Skeletal muscle satellite cell (primary cell): ENCODE measurements around the gene ITGB2.
"Not testable (repeated sequence)": the region's sequence is repeated elsewhere in the genome, so short reads cannot be mapped to it uniquely, and the experiment has no call there.

Experiments
- H3K27me3 ChIP-seq: 2 replicates; pipeline ENCODE4 v1.7.0; 2013; ENCODE audit warnings: low read length; ENCODE audit not compliant: control insufficient read depth, insufficient read depth
- H3K36me3 ChIP-seq: 2 replicates; pipeline ENCODE4 v1.7.0; 2013; ENCODE audit warnings: mild to moderate bottlenecking, control low read depth, low read length; ENCODE audit not compliant: insufficient read depth
- H3K4me1 ChIP-seq: 2 replicates; pipeline ENCODE4 v1.7.0; 2013; ENCODE audit warnings: low read length; ENCODE audit not compliant: control insufficient read depth, insufficient read depth
- H3K4me2 ChIP-seq: 2 replicates; pipeline ENCODE4 v1.7.0; 2013; ENCODE audit warnings: mild to moderate bottlenecking, low read length
- H3K4me3 ChIP-seq: 2 replicates; pipeline ENCODE4 v1.7.0; 2013; ENCODE audit warnings: low read length
- H3K9ac ChIP-seq: 2 replicates; pipeline ENCODE4 v1.7.0; 2013; ENCODE audit warnings: mild to moderate bottlenecking, low read depth, low read length, moderate library complexity
- H3K9me3 ChIP-seq: replicated peaks from 2 replicates; pipeline ENCODE4 v1.7.0; 2013; ENCODE audit warnings: mild to moderate bottlenecking, control low read depth, low read length

ITGB2 gene

GRCh38 chr21:44887126-44887806, 33.4 kb downstream of the ITGB2 start:
- H3K9me3 ChIP-seq = no peaks in the 10 kb centered on the region
- no peak overlapping the region for H3K9ac ChIP-seq
- H3K4me1 ChIP-seq = peaks cover 5% of the 10 kb centered on the region
- no peak overlapping the region for H3K4me3 ChIP-seq
- H3K4me2 ChIP-seq = no peak overlapping the region
- no peaks in the 10 kb centered on the region for H3K36me3 ChIP-seq
- peaks cover 2% of the 10 kb centered on the region for H3K27me3 ChIP-seq

DNA sequence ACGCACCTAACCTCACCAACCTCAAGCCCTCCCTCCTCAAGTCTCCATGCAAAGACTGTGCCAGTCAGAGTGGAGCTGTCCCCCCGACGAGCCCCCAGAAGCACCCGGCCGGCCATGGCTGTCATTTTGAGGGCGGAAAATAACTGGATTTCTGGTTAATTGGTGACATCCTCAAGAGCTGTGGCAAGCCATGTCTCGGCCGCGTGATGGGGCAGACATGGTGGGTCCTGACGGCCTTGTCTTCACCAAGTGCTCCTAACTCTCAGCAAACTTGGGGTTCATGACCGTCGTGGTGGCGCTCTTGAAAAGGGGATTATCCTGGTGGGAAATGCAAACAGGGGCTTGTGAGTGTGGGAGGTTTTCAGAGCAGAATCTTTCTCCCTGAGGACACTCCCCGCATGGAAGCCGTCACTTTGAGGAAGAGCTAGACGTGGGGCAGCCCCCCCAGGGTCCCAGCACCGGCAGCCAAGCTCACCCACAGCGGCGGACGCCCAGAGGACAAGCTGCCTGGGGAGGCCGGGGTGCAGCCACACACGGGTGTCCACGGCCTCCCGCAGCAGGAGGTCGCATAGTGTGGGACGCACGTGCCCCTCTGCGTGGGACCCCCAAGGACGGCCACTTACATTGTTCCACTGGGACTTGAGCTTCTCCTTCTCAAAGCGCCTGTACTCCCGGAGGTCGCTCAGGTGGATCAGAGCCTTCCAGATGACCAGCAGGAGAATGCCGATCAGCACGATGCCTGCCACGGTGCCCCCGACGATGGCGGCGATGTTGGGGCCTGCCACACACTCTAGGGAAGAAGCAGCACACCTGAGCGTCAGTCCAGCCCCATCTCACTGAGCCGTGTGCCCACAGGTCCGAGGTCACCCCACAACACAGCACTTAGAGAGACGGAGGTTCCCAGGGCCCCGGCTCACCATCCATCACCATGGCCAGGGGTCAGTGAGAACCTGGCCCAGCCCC, 34.3 kb downstream of the ITGB2 start:
- Histone ChIP-seq H3K4me3 (no peak overlapping the region), H3K36me3 (no peaks in the 10 kb centered on the region), H3K27me3 (no peaks in the 10 kb centered on the region), H3K9ac (no peak overlapping the region), H3K4me2 (no peak overlapping the region), H3K4me1 (peaks cover 14% of the 10 kb centered on the region), H3K9me3 (no peaks in the 10 kb centered on the region)

DNA sequence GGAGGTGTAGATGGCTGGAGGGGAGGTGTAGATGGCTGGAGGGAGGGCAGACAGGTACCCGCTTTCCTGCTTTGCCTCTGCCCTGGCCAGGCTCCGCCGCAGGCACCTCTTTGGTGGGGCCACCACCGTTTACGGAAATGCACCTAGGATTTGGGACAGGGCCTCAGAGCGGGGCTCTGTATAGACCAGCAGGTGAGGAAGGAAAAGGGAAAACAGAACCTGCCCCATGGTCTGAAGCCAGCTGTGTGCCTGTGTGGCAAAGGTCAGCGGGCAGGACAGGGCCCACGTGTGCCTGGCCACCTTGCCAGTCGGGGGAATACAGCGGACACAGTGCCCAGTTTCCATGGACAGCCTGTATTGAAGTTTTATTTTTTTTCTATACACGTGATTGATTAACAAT, 35.1 kb downstream of the ITGB2 start:
- Histone ChIP-seq H3K36me3 (no peaks in the 10 kb centered on the region), H3K27me3 (no peaks in the 10 kb centered on the region), H3K9me3 (no peaks in the 10 kb centered on the region), H3K4me3 (no peak overlapping the region), H3K4me1 (peaks cover 22% of the 10 kb centered on the region), H3K4me2 (no peak overlapping the region), H3K9ac (no peak overlapping the region)

GRCh38 chr21:44884097-44884496, 36.6 kb downstream of the ITGB2 start:
- Histone ChIP-seq H3K27me3 (no peaks in the 10 kb centered on the region), H3K9ac (no peak overlapping the region), H3K4me2 (no peak overlapping the region), H3K4me3 (no peak overlapping the region), H3K36me3 (no peaks in the 10 kb centered on the region), H3K9me3 (no peaks in the 10 kb centered on the region), H3K4me1 (peaks cover 27% of the 10 kb centered on the region)

- H3K9ac ChIP-seq = no peak overlapping the region
- no peaks in the 10 kb centered on the region for H3K9me3 ChIP-seq
- peaks cover 27% of the 10 kb centered on the region for H3K4me1 ChIP-seq
- H3K4me3 ChIP-seq = no peak overlapping the region
- H3K4me2 ChIP-seq = no peak overlapping the region
- H3K36me3 ChIP-seq = no peaks in the 10 kb centered on the region
- no peaks in the 10 kb centered on the region for H3K27me3 ChIP-seq
These were observed 37.4 kb downstream of the ITGB2 start for GRCh38 chr21:44883250-44883649.

GRCh38 chr21:44881198-44881872, 39.4 kb downstream of the ITGB2 start:
- H3K4me2 ChIP-seq = peak overlapping the region; percentile 49
- H3K9me3 ChIP-seq = no peaks in the 10 kb centered on the region
- H3K9ac ChIP-seq = peak overlapping the region; percentile 22
- H3K4me3 ChIP-seq = peak overlapping the region; percentile 25
- H3K27me3 ChIP-seq = no peaks in the 10 kb centered on the region
- H3K36me3 ChIP-seq = no peaks in the 10 kb centered on the region
- peaks cover 27% of the 10 kb centered on the region for H3K4me1 ChIP-seq

DNA sequence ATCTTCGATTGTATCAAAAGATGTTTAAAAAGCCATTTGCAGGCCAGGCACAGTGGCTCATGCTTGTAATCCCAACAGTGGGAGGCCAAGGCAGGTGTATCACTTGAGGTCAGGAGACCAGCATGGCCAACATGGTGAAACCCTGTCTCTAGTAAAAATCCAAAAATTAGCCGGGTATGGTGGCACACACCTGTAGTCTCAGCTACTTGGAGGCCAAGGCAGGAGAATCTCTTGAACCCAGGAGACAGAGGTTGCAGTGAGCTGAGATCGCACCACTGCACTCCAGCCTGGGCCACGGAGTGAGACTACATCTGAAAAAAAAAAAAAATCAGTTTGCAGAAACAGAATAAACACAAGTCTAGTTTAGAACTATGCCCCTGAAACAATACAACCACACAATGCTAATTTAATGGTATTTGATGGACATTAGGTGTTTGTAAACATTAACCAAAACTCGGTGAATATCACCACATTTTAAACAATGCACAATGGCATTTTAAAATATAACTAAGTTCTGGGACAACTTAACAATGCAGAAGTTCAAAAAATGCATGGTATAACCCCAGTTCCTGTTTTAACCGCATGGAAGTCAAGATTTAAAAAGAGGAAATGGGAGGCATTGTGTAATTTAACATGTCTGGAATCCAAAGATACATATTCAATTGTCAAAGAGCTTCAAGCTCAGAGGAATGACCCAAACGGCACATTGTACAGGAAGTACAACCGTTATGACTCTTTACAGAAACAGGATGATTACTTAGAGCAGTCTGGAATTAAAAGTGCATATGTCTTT, 40.1 kb downstream of the ITGB2 start:
- Histone ChIP-seq H3K4me3 (no peak overlapping the region), H3K4me1 (peaks cover 27% of the 10 kb centered on the region), H3K9me3 (no peaks in the 10 kb centered on the region), H3K36me3 (no peaks in the 10 kb centered on the region), H3K4me2 (peak overlapping the region; percentile 49), H3K27me3 (no peaks in the 10 kb centered on the region), H3K9ac (peak overlapping the region; percentile 22)

DNA sequence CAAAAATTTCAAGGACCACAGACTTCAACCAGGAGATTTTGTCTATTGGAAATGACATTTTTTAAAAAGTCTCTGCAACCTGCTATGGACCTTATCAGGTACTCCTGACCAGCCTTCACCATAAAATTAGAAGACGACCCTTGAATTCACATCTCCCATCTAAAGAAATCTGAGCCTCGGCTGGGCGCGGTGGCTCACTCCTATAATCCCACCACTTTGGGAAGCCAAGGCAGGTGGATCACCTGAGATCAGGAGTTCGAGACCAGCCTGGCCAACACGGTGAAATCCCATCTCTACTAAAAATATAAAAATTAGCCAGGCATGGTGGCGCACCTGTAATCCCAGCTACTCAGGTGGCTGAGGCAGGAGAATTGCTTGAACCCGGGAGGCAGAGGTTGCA, 41.5 kb downstream of the ITGB2 start:
- H3K9ac ChIP-seq, H3K4me3 ChIP-seq, H3K4me2 ChIP-seq, H3K36me3 ChIP-seq, H3K9me3 ChIP-seq, H3K27me3 ChIP-seq: not testable (repeated sequence)
- peaks cover 39% of the 10 kb centered on the region for H3K4me1 ChIP-seq

DNA sequence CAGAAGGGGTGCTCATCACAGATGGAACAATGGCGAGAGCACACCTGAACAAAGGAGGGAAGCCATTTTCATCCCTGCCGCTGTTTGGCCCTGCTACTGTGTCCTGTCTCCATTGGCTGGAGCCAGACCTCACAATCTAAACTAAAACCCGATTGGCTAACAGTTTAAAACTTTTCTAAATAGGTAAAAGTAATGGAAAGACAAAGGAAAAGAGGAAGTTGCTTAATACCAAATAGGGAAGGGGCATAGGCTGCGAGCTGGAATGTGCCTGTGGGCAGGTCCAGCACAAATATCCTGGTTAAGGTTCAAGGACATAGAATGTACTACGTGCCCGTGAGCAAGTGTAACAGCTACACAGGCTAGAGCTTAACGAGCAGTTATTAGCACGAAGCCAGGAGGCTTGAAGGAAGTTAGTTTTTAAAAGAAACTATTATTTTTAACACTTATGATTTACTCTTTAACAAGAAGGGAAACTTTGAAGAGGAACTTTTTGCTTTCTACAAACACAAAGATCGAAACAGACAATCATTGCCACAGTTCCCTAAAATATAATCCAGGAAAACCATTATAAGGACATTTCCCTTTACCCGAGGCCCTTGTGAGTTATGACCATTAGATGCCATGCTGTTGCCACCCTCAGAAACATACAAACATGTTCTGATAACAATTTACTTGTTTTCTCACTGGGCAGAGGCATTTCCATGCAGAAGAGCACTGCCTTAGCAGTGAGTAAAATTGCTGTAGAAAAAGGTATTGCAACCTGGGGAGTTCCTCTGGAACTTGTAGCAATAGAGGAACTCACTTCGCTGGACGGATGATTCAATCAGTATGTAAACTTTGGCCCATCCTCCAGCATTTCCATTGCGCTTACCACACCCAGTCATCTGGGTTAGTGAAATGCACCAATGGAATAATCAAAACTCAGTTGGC, 42.4 kb downstream of the ITGB2 start:
- no peak overlapping the region for H3K4me3 ChIP-seq
- H3K9ac ChIP-seq = no peak overlapping the region
- H3K4me1 ChIP-seq = peaks cover 41% of the 10 kb centered on the region
- no peaks in the 10 kb centered on the region for H3K9me3 ChIP-seq
- H3K36me3 ChIP-seq = no peaks in the 10 kb centered on the region
- H3K4me2 ChIP-seq = no peak overlapping the region
- no peaks in the 10 kb centered on the region for H3K27me3 ChIP-seq

- H3K9me3 ChIP-seq = no peaks in the 10 kb centered on the region
- no peak overlapping the region for H3K9ac ChIP-seq
- H3K4me2 ChIP-seq = no peak overlapping the region
- peaks cover 36% of the 10 kb centered on the region for H3K4me1 ChIP-seq
- no peak overlapping the region for H3K4me3 ChIP-seq
- no peaks in the 10 kb centered on the region for H3K27me3 ChIP-seq
- no peaks in the 10 kb centered on the region for H3K36me3 ChIP-seq
These were observed 43.7 kb downstream of the ITGB2 start for GRCh38 chr21:44876849-44877575.
